GM12865 (cell line): ENCODE data around the gene SPRN.

Experiments used
- DNase-seq: peaks from one replicate; pipeline ENCODE4 v3.0.0; 2010; ENCODE audit warnings: low read depth
- H3K4me3 ChIP-seq: 2 replicates; pipeline ENCODE4 v1.5.1; 2011; ENCODE audit warnings: mild to moderate bottlenecking, low read depth, low read length, control low read depth
- TF ChIP-seq, protein P1 (sequence below): IDR thresholded peaks from 2 replicates; pipeline ENCODE4 v1.5.1; 2011; ENCODE audit warnings: low read length, control low read depth, low read depth, inconsistent platforms; ENCODE audit not compliant: insufficient read depth; ENCODE audit errors: missing control alignments

The SPRN gene

DNA sequence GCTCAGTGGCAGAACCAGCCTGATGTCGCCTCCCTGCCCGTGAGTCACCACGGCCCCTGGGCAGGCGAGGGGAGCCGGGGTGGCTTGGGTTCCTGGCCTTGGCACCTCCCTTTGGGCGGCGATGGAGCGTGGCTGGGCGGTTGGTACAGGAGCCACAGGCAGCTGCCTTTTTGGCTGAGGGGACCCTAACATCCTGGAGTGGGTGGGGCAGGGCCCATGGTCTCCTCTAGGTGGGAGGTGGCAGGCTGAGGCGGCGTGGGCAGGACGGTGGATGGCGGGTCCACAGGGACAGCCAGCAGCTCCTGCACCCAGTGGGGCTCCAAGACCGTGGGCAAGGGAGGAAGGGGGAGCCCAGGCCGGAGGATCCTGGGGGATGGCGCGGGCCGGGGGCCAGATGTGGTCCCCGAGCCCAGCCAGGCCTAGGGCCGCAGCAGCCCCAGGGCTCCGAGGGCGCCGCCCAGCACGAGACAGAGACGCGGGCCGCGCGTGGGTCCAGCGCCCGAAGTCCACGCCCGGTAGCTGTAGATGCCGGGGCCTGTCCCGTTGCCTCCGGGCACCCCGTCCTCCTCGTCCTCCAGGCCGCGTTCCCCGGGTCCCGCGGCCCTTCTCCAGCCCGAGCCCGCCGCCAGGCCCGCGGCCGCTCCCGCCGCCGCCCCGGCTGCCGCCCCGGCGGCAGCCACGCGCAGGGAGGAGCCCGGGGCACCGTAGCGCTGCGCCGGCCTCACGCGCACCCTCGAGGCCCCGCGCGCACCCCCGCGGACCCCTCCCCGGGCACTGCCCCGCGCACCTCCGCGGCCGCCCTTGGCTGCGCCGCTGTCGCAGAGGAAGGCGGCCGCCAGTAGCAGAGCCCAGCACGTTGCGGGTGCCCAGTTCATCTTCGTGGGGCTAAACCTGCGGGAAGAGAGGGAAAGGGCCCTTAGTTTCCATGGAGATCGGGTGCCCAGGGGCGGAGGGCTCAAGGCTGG, 1.3 kb downstream of the SPRN start:
- DNase-seq: no peak
- TF ChIP-seq, protein P1, sequence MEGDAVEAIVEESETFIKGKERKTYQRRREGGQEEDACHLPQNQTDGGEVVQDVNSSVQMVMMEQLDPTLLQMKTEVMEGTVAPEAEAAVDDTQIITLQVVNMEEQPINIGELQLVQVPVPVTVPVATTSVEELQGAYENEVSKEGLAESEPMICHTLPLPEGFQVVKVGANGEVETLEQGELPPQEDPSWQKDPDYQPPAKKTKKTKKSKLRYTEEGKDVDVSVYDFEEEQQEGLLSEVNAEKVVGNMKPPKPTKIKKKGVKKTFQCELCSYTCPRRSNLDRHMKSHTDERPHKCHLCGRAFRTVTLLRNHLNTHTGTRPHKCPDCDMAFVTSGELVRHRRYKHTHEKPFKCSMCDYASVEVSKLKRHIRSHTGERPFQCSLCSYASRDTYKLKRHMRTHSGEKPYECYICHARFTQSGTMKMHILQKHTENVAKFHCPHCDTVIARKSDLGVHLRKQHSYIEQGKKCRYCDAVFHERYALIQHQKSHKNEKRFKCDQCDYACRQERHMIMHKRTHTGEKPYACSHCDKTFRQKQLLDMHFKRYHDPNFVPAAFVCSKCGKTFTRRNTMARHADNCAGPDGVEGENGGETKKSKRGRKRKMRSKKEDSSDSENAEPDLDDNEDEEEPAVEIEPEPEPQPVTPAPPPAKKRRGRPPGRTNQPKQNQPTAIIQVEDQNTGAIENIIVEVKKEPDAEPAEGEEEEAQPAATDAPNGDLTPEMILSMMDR: no peak
- H3K4me3 ChIP-seq: no peak overlapping the region

- DNase-seq: no peak
- TF ChIP-seq, protein P1: no peak
- H3K4me3 ChIP-seq: no peak overlapping the region
Measured at GRCh38 chr10:133422223-133422806, 2.1 kb downstream of the SPRN start.

GRCh38 chr10:133421336-133422222, 2.8 kb downstream of the SPRN start:
- no peak for DNase-seq
- no peak overlapping the region for H3K4me3 ChIP-seq
- TF ChIP-seq, protein P1: no peak

GRCh38 chr10:133420579-133420978, 3.8 kb downstream of the SPRN start:
- TF ChIP-seq, protein P1: no peak

GRCh38 chr10:133420028-133420427, 4.4 kb downstream of the SPRN start:
- H3K4me3 ChIP-seq: no peak overlapping the region
- DNase-seq: no peak
- TF ChIP-seq, protein P1: no peak

More at GRCh38 chr10:133420579-133420978, 3.8 kb downstream of the SPRN start:
- DNase-seq: no peak
- no peak overlapping the region for H3K4me3 ChIP-seq

DNA sequence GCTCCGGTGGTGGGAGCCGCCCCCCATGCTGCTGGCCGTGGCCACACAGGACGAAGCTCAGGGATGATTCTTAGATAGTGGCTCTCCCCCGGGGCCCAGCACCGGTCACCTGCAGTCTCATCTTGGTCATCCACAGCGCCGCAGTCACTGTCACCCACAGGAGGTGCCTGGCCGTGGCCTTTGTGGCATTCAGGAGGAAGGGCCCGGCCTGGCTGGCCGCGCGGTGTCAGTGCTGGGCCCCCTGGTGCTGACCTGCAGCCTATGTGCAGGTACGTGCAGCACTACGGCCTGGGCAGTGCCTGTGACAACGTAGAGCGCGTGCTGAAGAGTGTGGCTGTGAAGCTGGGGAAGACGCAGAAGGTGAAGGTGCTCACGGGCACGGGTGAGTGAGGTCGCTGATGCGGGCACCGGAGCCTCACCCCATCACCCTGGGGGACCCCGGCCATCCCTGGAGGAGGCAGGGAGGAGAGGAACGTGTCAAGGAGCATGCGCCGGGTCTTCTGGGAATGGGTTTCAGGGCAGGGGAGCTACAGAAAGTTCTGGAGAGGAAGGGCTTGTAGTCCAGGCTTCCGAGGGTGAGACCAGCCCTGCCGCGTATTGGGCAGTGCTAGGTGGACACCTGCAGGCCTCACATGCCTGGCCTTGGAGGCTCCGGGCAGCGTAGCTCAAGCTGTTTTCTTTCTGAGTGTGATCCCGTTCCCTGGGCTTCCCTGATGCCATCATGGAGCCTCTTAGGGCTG, 5.0 kb downstream of the SPRN start:
- TF ChIP-seq, protein P1: no peak
- no peak for DNase-seq
- H3K4me3 ChIP-seq: no peak overlapping the region
